ENCODE data around the gene UGGT1. TPM values are rescaled to one million over a fixed set of nuclear protein-coding genes. Genes with fewer than 3 reads are reported as not detected.
A peak's percentile ranks its signal among the peaks of the same experiment; 100 is the strongest.

UGGT1 gene
- total RNA-seq, 6 donors from 2014 or later: 34.1 to 103 (median 43.1) TPM

- Histone ChIP-seq H3K9me3 (no peaks in the 10 kb centered on the region), H3K4me3 (no peak overlapping the region), H3K27me3 (no peaks in the 10 kb centered on the region), H3K27ac (no peak overlapping the region), H3K4me1 (no peaks in the 10 kb centered on the region), H3K36me3 (peaks cover 36 to 97% (median 77%) of the 10 kb centered on the region in 4 donors)
- ATAC-seq (ENCODE audit: low FRiP score in 2 of 2) (no peak), DNase-seq (no peak)
- 92 to 96% methylated on average over 5 of the region's 5 CpGs for WGBS, 2 donors
- no peak for TF ChIP-seq CTCF (IDR thresholded peaks at IDR 0.05)
- no peak for TF ChIP-seq POLR2A (IDR thresholded peaks at IDR 0.05)
- TF ChIP-seq POLR2AphosphoS5 (IDR thresholded peaks at IDR 0.05): no peak
- no peak for TF ChIP-seq EP300 (IDR thresholded peaks at IDR 0.05)
Observed at GRCh38 chr2:128134573-128134972, 43.6 kb downstream of the UGGT1 start.

- peaks cover 33 to 99% (median 77%) of the 10 kb centered on the region in 4 donors for H3K36me3 ChIP-seq
- H3K4me3 ChIP-seq: no peak overlapping the region
- DNase-seq: no peak
- H3K9me3 ChIP-seq: no peaks in the 10 kb centered on the region
- no peaks in the 10 kb centered on the region for H3K4me1 ChIP-seq
- ATAC-seq (ENCODE audit: low FRiP score in 2 of 2): no peak
- WGBS, 2 donors: 95 to 97% methylated on average over 3 of the region's 3 CpGs
- TF ChIP-seq EP300 (IDR thresholded peaks at IDR 0.05) (no peak), CTCF (IDR thresholded peaks at IDR 0.05) (no peak), POLR2A (IDR thresholded peaks at IDR 0.05) (no peak)
- H3K27me3 ChIP-seq: no peaks in the 10 kb centered on the region
- H3K27ac ChIP-seq: no peak overlapping the region
Observed at GRCh38 chr2:128137094-128137616, 46.2 kb downstream of the UGGT1 start.

GRCh38 chr2:128139624-128140023 is 48.6 kb downstream of the UGGT1 start:
- H3K4me1 ChIP-seq: no peaks in the 10 kb centered on the region
- no peaks in the 10 kb centered on the region for H3K27me3 ChIP-seq
- H3K36me3 ChIP-seq: peaks cover 23 to 93% (median 64%) of the 10 kb centered on the region in 4 donors
- 93 to 97% methylated on average over 8 to 9 of the region's 9 CpGs for WGBS, 2 donors
- DNase-seq (peak in 1 of 2 donors; percentile 33), ATAC-seq (ENCODE audit: low FRiP score in 2 of 2) (peak in 1 of 2 donors; percentile 15)
- H3K4me3 ChIP-seq: no peak overlapping the region
- H3K27ac ChIP-seq: no peak overlapping the region
- H3K9me3 ChIP-seq: no peaks in the 10 kb centered on the region
- TF ChIP-seq CTCF (IDR thresholded peaks at IDR 0.05) (no peak), EP300 (IDR thresholded peaks at IDR 0.05) (no peak), POLR2AphosphoS5 (IDR thresholded peaks at IDR 0.05) (no peak), POLR2A (IDR thresholded peaks at IDR 0.05) (no peak)

GRCh38 chr2:128145651-128146050 is 54.7 kb downstream of the UGGT1 start:
- 86 to 92% methylated on average over 3 of the region's 3 CpGs for WGBS, 2 donors
- Histone ChIP-seq H3K9me3 (no peaks in the 10 kb centered on the region), H3K27ac (no peak overlapping the region), H3K4me3 (no peak overlapping the region), H3K36me3 (peaks cover 2 to 88% (median 46%) of the 10 kb centered on the region in 4 donors), H3K27me3 (no peaks in the 10 kb centered on the region), H3K4me1 (no peaks in the 10 kb centered on the region)
- no peak for ATAC-seq (ENCODE audit: low FRiP score in 2 of 2)
- TF ChIP-seq POLR2AphosphoS5 (IDR thresholded peaks at IDR 0.05): no peak
- TF ChIP-seq CTCF (IDR thresholded peaks at IDR 0.05): no peak
- no peak for TF ChIP-seq EP300 (IDR thresholded peaks at IDR 0.05)
- TF ChIP-seq POLR2A (IDR thresholded peaks at IDR 0.05): no peak
- DNase-seq: no peak

GRCh38 chr2:128153786-128154185 is 62.8 kb downstream of the UGGT1 start:
- no peaks in the 10 kb centered on the region for H3K4me1 ChIP-seq
- no peaks in the 10 kb centered on the region for H3K27me3 ChIP-seq
- H3K36me3 ChIP-seq: peaks cover 7 to 95% (median 41%) of the 10 kb centered on the region in 4 donors
- 86 to 90% methylated on average over 3 of the region's 3 CpGs for WGBS, 2 donors
- no peak for ATAC-seq (ENCODE audit: low FRiP score in 2 of 2)
- H3K9me3 ChIP-seq: no peaks in the 10 kb centered on the region
- no peak for TF ChIP-seq CTCF (IDR thresholded peaks at IDR 0.05)
- no peak for DNase-seq
- H3K4me3 ChIP-seq: no peak overlapping the region
- no peak overlapping the region for H3K27ac ChIP-seq
